ENCODE data around the gene GAPDH. TPM values are rescaled to one million over a fixed set of nuclear protein-coding genes. Genes with fewer than 3 reads are reported as not detected.

Gene GAPDH
- total RNA-seq, 4 donors from 2014 or later, result 850 to 1,788 (median 1,222) TPM

DNA sequence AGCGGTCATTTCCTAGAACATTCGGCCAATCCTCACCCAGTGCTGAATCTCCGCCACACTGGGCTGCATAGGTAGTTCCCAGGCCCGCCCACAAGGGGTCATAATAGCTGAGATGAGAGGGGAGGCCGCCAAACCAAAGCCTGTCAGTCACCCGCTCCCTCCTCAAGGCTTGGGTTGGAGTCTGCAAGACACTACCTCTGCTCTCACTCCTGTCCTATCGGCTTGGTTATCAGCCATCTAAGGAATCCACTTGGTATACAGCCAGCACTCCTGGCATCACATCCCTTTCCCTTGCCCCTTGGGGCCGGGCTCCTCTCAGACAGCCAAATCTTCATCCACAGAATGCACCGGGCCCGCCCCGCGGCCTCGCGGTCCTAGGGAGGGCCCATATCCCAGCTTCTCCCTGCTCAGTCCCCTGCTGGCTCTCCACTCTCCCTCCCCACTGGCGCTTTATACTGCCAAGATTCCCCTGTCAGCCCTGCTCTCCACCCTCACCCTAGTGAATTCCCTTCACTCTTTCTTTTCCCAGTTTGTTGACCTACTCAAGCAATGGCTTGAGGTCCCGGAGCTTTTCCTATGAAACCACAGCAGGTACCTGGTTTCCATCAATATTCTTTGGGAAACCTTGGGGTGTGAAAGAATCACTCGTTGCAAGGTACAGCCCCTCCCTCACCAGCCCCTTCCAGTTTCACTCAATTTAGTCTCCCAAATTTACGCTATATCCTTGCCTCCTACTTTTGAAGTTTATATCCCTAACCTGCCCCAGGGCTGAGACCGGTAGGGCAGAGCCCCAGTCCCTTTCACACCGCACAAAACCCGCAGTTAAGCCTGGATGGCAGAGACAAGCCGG lies 20.1 kb downstream of the GAPDH start:
- TF ChIP-seq, protein P1, sequence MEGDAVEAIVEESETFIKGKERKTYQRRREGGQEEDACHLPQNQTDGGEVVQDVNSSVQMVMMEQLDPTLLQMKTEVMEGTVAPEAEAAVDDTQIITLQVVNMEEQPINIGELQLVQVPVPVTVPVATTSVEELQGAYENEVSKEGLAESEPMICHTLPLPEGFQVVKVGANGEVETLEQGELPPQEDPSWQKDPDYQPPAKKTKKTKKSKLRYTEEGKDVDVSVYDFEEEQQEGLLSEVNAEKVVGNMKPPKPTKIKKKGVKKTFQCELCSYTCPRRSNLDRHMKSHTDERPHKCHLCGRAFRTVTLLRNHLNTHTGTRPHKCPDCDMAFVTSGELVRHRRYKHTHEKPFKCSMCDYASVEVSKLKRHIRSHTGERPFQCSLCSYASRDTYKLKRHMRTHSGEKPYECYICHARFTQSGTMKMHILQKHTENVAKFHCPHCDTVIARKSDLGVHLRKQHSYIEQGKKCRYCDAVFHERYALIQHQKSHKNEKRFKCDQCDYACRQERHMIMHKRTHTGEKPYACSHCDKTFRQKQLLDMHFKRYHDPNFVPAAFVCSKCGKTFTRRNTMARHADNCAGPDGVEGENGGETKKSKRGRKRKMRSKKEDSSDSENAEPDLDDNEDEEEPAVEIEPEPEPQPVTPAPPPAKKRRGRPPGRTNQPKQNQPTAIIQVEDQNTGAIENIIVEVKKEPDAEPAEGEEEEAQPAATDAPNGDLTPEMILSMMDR (IDR thresholded peaks at IDR 0.05; ENCODE audit: low read depth), result no peak

DNA sequence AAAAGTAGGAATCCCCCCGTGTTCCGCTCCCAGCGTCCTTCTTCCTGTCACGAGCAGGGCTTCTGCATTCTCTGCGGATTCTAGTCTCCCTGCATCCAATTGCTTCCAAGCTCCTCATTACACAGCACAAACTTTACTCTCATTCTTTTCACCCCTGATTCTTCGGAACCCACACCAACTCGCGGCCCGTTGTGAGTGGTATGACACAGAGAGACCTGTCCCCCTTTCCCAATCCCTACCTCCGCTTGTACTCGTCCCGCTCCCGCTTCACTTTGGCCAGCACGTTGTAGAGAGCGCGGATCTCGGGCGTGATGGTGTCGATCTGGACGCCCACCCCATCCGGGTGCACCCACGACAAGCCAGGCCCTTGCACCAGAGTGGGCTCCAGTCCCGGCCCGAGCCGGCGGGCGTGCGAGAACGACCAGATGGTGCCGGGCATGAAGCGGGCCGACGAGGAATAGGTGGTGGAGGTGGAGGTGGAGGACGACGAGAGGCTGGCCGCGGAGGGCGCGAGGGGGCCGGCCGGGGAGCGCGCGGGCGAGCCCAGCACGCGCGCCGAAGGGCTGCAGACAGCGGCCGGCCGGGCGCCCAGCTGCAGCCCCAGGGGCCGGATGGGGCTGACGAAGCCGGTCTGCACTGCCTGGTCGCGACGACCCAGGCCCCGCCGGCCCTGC lies 20.8 kb downstream of the GAPDH start:
- TF ChIP-seq, protein P1 (IDR thresholded peaks at IDR 0.05; ENCODE audit: low read depth), result no peak

DNA sequence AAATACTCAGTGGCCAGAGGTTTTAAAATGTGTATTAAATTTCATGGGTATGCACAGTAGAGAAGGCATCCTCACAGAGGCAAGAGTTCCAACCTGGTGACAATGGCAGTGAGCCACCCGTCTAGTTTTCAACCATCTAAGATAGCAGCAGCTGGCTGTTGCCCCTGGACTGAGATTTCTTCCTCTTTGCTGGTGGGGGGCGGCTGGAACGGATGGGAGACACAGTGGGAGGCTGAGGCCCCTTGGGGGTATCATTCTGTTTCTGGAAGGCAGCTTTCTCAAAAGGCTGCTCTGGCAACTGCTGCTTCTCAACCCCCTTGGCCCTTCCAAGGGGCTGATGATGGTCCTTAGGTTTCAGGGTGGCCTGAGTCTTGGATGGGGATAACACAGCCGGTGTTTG lies 22.5 kb downstream of the GAPDH start:
- TF ChIP-seq, protein P1 (IDR thresholded peaks at IDR 0.05; ENCODE audit: low read depth), result no peak

DNA sequence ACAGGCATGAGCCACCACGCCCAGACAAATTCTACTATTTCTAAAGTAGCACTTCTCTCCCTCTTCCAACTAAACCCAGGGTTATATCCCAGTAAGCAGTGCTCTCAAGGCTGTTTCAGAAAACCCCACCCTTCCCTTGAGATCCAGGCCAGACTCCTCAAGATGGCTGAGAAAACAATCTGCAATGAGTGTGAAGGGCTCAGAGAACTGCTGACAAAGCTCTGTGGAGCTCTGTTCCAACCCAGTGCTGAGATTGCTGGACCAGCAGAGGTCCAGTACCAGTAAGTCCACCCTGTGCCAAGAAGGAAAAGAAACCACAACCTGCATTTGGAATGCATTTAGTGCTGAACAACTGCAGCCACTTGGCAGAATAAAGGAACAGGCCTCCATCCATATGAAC lies 25.2 kb downstream of the GAPDH start:
- TF ChIP-seq, protein P1 (IDR thresholded peaks at IDR 0.05; ENCODE audit: low read depth), result no peak

DNA sequence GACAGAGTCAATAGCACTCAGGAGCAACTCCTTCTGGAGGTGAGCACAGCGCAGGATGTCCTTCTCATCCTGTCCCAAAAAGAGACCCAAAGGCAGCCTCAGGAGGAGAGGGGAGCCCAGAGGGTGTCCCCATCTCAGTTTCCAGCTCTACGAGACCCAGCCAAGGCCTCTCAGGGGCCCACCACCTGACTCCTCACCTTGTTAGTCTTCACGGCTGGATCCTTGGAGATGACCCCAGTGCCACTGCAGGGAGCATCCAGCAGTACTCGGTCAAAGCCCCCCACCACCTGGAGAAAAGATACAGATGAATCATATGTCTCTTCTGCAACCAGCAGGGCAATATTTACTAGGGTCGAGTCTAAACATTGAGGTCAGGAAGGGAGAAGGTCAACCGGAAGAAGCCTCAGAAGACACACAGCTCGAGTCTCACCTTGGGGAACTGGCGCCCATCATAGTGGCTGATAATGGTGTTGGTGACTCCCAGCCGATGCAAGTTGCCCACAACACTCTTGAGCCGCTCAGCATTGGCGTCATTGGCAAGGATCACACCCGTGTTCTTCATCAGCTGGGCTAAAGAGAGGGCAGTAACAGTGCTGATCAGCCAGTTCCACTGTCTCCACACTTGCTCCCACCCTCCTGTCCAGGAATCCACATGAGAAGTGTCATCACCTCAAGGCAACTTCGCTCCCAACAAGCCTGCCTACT lies 26.3 kb downstream of the GAPDH start:
- TF ChIP-seq, protein P1 (IDR thresholded peaks at IDR 0.05; ENCODE audit: low read depth), result no peak

DNA sequence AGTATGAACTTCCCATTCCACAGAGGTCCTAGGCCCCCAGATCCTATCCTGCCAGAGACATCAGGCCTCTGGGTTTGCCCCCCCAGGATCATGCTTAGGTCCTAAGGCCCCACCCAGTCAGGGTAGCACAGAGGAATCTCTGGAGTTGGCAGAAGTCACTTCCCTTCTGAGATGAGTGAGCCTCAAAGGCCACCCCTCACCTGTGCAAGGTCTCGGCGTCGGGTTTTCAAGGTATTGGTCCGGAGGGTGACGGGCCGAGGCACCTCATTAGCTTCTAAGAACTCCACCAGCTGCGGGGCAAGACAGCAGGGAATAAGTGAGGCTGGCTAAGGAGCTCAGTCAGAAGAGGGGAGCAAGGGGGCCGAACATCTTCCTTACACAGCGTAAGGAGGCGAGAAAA lies 28.6 kb downstream of the GAPDH start:
- TF ChIP-seq, protein P1 (IDR thresholded peaks at IDR 0.05; ENCODE audit: low read depth), result no peak

Measured in subcutaneous adipose tissue (tissue), 4 donors.